Thyroid gland (tissue), 4 donors: Measurements from ENCODE around the gene MITF. TPM values are rescaled to one million over a fixed set of nuclear protein-coding genes. Genes with fewer than 3 reads are reported as not detected.

Experiments
- DNase-seq, 2 donors: peaks; one replicate each; pipeline ENCODE4 v3.0.0-alpha.2; 2019
- H3K27ac ChIP-seq, 3 donors: fragments of 200-600 bp; sonication (generic); 1 replicate in 2 of 3; 2 replicates in 1 of 3; pipeline ENCODE4 v1.5.1; 2016 to 2019; ENCODE audit warnings: mild to moderate bottlenecking in 1 of 3, moderate library complexity in 1 of 3
- H3K27me3 ChIP-seq: fragments of 200-600 bp; sonication (generic); one replicate; pipeline ENCODE4 v1.5.1; 2019
- H3K36me3 ChIP-seq, 2 donors: fragments of 200-600 bp; sonication (generic); one replicate each; pipeline ENCODE4 v1.5.1; 2016 to 2019
- H3K4me1 ChIP-seq, 2 donors: fragments of 200-600 bp; sonication (generic); one replicate each; pipeline ENCODE4 v1.5.1; 2017 to 2019
- H3K4me3 ChIP-seq, 3 donors: fragments of 200-600 bp; sonication (generic); replicated peaks in 1 of 3; 1 replicate in 2 of 3; 2 replicates in 1 of 3; pipeline ENCODE4 v1.5.1; 2016; ENCODE audit warnings: mild to moderate bottlenecking in 1 of 3
- H3K9me3 ChIP-seq: fragments of 200-600 bp; sonication (generic); one replicate; pipeline ENCODE4 v1.5.1; 2017
- POLR2A ChIP-seq, 2 donors: fragments of 450-650 bp; IDR thresholded peaks; one replicate each; pipeline ENCODE4 v1.6.1; 2017; ENCODE audit warnings: antibody characterized with exemption in 2 of 2, mild to moderate bottlenecking in 2 of 2, moderate library complexity in 1 of 2
- WGBS, 2 donors: methylation state at CpG; one replicate each; pipeline ENCODE4 v1.1.5; 2017; 5-methylcytosine and 5-hydroxymethylcytosine counted together
- intact Hi-C: fragments of 100-400 bp; cut with DNase I; formaldehyde crosslinking; loops from one replicate; pipeline ENCODE4 v1.15.1; 2023
- total RNA-seq, 4 donors: library from RNA; depleted of rRNA; stranded (reverse); fragments of >200 nt; gene quantifications; one replicate each; pipeline ENCODE4 v1.2.3, GENCODE V29; 2016
- TF ChIP-seq, protein P1 (sequence below), 6 experiments: fragments of 200-600 bp in 3 of 6; fragments of 450-650 bp in 3 of 6; sonication (generic) in 3 of 6; IDR thresholded peaks; one replicate each; pipeline ENCODE4 v1.5.1; 2016 to 2019; ENCODE audit warnings: antibody characterized with exemption in 6 of 6, mild to moderate bottlenecking in 2 of 6, inconsistent platforms in 1 of 6, moderate library complexity in 1 of 6

Gene MITF
- total RNA-seq, 4 donors from 2014 or later: 22.4 to 52.1 (median 26.4) TPM

DNA sequence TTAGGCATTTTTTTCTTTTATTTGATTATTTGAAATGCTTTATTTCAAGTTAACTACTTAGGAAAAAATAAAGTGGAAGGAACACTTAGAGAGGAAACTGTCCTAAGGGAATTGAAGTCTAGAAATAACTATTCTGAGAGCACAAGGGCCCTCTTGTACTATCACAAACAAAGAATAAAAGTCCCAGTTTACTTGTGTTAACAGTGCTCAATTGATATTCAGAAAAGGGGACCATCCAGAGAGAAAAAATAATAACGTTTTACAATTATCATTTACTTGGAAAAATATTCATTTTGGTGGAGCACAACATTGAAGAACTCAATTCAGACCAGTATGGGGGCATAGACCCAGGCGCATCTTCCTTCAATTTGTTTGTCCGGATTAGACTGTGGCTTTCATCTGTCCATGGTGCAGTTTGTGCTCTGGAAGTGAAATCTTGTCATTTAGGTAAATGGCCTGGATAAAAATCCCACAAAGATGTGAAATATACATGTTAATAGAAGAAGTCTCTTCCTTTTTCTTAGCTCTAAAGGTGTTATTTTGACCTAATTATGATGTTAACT is 205.7 kb downstream of the MITF start:
- Histone ChIP-seq H3K4me3 (no peak overlapping the region), H3K27me3 (no peaks in the 10 kb centered on the region), H3K4me1 (no peaks in the 10 kb centered on the region), H3K36me3 (peaks cover 6 to 10% of the 10 kb centered on the region in 2 donors), H3K9me3 (no peaks in the 10 kb centered on the region), H3K27ac (no peak overlapping the region)
- no peak for TF ChIP-seq POLR2A (IDR thresholded peaks at IDR 0.05)
- TF ChIP-seq, protein P1, sequence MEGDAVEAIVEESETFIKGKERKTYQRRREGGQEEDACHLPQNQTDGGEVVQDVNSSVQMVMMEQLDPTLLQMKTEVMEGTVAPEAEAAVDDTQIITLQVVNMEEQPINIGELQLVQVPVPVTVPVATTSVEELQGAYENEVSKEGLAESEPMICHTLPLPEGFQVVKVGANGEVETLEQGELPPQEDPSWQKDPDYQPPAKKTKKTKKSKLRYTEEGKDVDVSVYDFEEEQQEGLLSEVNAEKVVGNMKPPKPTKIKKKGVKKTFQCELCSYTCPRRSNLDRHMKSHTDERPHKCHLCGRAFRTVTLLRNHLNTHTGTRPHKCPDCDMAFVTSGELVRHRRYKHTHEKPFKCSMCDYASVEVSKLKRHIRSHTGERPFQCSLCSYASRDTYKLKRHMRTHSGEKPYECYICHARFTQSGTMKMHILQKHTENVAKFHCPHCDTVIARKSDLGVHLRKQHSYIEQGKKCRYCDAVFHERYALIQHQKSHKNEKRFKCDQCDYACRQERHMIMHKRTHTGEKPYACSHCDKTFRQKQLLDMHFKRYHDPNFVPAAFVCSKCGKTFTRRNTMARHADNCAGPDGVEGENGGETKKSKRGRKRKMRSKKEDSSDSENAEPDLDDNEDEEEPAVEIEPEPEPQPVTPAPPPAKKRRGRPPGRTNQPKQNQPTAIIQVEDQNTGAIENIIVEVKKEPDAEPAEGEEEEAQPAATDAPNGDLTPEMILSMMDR (IDR thresholded peaks at IDR 0.05): no peak
- DNase-seq: no peak
- WGBS, 2 donors: 73% methylated on average over 3 of the region's 3 CpGs
- intact Hi-C loops: loop anchor here (5.0 kb wide), 1 partner anchor 258 kb away; no protein-coding TSS in a partner anchor

DNA sequence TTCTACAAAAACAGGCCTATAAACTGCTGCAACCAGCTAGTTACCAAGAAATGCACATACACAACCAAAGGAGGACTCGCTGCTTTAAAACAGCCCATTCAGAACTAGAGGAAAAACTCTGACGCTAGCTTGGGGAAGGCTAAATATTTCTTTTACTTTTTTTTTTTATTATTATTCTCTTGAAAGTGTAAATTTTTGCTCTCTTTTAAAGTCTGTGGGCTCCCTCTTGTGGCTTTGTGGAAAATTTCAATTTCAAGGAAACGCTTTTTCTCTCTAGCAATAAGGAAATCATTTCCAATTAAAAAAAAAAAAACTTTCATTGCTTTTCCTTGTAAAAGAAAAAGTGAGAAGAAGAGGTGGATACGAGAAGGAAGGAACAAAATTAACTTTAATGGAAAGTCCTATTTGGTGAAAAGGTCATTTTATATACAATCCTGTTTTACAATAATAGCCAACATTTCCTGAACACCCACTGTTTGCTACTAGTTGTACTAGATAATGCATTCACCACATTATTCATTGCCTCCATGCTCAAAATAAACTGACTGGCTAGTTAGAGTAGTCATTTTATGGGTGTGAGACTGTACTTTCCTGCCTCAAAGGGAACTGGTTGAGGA is 209.1 kb downstream of the MITF start:
- no peak overlapping the region for H3K27ac ChIP-seq
- no peak overlapping the region for H3K4me3 ChIP-seq
- WGBS, 2 donors: 14% methylated on average over 4 of the region's 4 CpGs
- no peaks in the 10 kb centered on the region for H3K27me3 ChIP-seq
- TF ChIP-seq, protein P1 (IDR thresholded peaks at IDR 0.05): peak; percentile 16 to 83 (median 54)
- no peak for TF ChIP-seq POLR2A (IDR thresholded peaks at IDR 0.05)
- peaks cover 6 to 17% of the 10 kb centered on the region in 2 donors for H3K36me3 ChIP-seq
- H3K4me1 ChIP-seq: no peaks in the 10 kb centered on the region
- no peaks in the 10 kb centered on the region for H3K9me3 ChIP-seq
- no peak for DNase-seq
- intact Hi-C loops: loop anchor here (5.0 kb wide), 1 partner anchor 261 kb away; no protein-coding TSS in a partner anchor

DNA sequence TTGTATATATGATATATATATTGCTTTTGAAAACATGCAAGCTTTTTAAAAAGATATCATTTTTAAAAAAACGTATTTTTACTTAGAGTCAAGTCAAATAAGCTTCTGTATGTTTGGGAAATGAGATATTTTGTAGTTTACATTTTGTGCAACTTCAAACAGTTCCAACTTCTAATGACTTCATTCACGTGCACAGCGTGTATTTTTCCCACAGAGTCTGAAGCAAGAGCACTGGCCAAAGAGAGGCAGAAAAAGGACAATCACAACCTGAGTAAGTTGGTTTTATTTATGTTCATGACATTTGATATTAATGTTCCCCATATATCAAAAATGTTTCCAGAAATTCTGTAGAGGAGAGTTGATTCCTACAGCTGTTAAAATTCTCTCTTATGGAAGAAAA is 212.4 kb downstream of the MITF start:
- DNase-seq: no peak
- intact Hi-C loops: no loop called here
- H3K27me3 ChIP-seq: no peaks in the 10 kb centered on the region
- WGBS, 2 donors: 86% methylated on average over 3 of the region's 3 CpGs
- H3K36me3 ChIP-seq: peaks cover 6 to 17% of the 10 kb centered on the region in 2 donors
- no peak for TF ChIP-seq POLR2A (IDR thresholded peaks at IDR 0.05)
- TF ChIP-seq, protein P1 (IDR thresholded peaks at IDR 0.05): no peak
- no peak overlapping the region for H3K4me3 ChIP-seq
- H3K4me1 ChIP-seq: no peaks in the 10 kb centered on the region
- no peaks in the 10 kb centered on the region for H3K9me3 ChIP-seq
- no peak overlapping the region for H3K27ac ChIP-seq

DNA sequence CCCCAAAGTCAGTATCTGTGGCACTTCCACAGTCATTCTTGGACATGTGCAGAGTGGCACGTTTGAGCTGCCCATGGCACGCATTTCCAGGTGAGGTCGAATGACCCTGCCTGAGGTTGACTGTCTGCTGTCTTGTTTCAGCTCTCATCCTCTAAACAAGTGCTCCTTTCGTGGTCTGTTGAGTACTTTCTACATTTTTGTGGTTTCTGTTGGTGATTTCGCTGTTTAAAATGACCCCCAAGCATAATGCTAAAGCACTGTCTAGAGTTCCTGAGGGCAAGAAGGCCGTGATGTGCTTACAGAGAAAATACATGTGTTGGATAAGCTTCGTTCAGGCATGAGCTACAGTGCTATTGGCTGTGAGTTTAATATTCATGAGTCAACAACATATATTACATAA is 220.3 kb downstream of the MITF start:
- no peak for DNase-seq
- Histone ChIP-seq H3K9me3 (no peaks in the 10 kb centered on the region), H3K27ac (no peak overlapping the region), H3K4me3 (no peak overlapping the region), H3K36me3 (peaks cover 9 to 27% of the 10 kb centered on the region in 2 donors), H3K4me1 (no peaks in the 10 kb centered on the region), H3K27me3 (no peaks in the 10 kb centered on the region)
- WGBS, 2 donors: 88 to 89% methylated on average over 7 of the region's 7 CpGs
- intact Hi-C loops: no loop called here
- no peak for TF ChIP-seq POLR2A (IDR thresholded peaks at IDR 0.05)
- TF ChIP-seq, protein P1 (IDR thresholded peaks at IDR 0.05): no peak

DNA sequence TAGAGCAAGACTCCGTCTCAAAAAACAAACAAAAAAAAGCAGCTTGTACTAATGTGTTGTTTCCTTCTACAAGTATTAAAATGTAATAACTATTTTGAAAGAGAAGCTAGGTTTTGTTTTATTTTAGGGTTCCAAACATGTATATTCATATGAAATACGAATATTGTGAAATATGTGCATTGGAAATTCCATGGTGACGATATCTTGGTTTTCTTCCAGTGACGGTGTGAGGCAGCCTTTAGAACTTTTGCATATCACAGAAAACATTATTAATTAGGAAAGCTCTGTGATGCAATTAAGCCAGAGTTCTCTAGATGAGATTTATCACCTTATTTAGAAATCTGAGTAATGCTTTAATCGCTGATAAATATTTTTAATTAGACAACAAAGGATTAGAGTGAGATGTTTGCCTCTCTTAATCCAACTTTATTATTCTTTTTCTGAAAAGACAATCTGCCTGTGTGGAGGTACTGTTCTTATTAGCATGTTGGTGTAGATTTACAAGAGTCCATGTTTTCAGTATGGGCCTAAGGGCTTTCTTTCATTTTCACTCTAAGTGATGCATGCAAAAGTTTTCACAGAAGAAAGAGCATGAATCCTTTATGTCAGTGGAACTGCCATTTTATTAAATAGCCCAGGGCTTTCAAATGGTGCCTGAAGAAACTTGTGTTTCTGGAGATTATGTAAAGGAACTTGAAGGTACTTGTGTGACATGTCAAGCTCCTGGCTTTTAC is 222.6 kb downstream of the MITF start:
- Histone ChIP-seq H3K36me3 (peaks cover 19 to 27% of the 10 kb centered on the region in 2 donors), H3K27ac (no peak overlapping the region), H3K27me3 (no peaks in the 10 kb centered on the region), H3K9me3 (no peaks in the 10 kb centered on the region), H3K4me1 (no peaks in the 10 kb centered on the region), H3K4me3 (no peak overlapping the region)
- no peak for TF ChIP-seq POLR2A (IDR thresholded peaks at IDR 0.05)
- intact Hi-C loops: no loop called here
- DNase-seq: no peak
- WGBS, 2 donors: 95% methylated on average over 5 of the region's 5 CpGs
